Measurements from ENCODE around the gene LRRTM4. TPM values are rescaled to one million over a fixed set of nuclear protein-coding genes. Genes with fewer than 3 reads are reported as not detected.

The LRRTM4 gene
- polyA plus RNA-seq, 2 of the 4 experiments (the other 2 are of a cell fraction) = 0.03 TPM; not detected in 1

DNA sequence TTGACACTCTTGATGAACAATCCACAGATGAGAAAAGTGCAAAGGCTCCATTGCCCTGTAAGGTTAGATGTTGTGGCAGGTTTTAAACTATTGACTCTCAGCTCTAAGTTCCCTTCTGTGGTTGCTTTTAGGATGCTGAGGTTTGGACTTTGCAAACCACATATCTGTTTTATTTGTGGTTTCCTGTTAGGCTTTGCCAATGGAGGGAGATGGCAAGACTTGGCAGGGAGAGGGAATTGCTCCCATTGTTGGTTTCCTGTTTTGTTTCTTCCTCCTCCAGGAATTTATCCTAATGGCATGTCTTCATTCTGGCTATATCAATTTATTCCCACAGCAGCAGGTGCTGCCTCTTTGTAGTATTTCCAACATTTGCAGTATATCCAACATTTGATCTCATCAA, 772.3 kb downstream of the LRRTM4 start:
- no peak for FAIRE-seq

DNA sequence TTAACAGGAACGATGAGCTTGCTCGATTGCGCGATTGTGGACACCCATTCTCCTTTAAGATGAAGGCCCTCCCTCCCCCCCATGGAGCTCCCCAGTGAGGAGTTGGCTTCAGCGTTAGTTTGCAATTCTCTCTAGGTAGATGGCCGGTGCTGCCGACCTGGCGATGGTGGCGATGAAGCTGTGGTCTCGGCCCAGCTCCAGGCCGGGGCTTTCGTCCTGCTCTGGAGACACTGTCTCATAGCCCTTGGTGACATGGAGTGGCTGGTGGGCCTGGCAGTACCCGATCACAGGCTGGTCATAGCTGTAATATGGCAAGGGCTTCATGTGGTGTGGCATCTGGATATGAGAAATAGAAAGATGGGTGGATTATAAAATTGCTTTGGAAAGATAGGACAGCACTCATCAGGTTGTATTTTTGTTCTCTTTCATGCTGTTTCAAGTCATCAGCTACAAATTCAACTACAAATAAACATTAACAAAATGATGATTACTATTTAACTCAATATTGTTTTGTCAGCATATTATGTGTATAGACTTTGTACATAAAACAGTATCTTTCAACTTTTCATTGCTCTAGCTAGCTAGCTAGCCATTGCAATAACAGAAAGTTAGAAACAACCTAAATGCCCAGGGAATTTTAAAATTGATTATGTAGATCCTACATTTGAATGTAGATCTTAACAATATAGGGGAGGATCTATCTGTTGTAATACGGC, 773.4 kb downstream of the LRRTM4 start:
- no peak for DNase-seq (ENCODE audit: low read depth in 1 of 2, low spot score in 1 of 2)
- CTCF ChIA-PET = no interaction called here
- Histone ChIP-seq H3K4me1 (no peaks in the 10 kb centered on the region), H3K9me3 (no peaks in the 10 kb centered on the region; the same call in 2 of the 3 replicates), H3K27ac (no peak overlapping the region), H3K4me3 (no peak overlapping the region), H3K4me2 (no peak overlapping the region)
- no peak for ATAC-seq
- no peak for FAIRE-seq
- WGBS (ENCODE audit: missing lambda C conversion rate) = 8% methylated on average over 6 of the region's 14 CpGs
- POLR2A ChIA-PET = no interaction called here
- no peak for TF ChIP-seq CBX8 (IDR thresholded peaks at IDR 0.05)
- peak; percentile 91 for TF ChIP-seq MAFK (IDR thresholded peaks at IDR 0.05; ENCODE audit: partially characterized antibody)

More for the DNA sequence above, 772.3 kb downstream of the LRRTM4 start:
- ATAC-seq (no peak), DNase-seq (ENCODE audit: low read depth in 1 of 2, low spot score in 1 of 2) (no peak)
- no peaks in the 10 kb centered on the region; the same call in 2 of the 3 replicates for H3K9me3 ChIP-seq
- POLR2A ChIA-PET = no interaction called here
- no peak overlapping the region for H3K4me2 ChIP-seq
- no peak overlapping the region for H3K4me3 ChIP-seq
- CTCF ChIA-PET = no interaction called here
- TF ChIP-seq NR3C1 (IDR thresholded peaks at IDR 0.05) (no peak), RNF2 (IDR thresholded peaks at IDR 0.05; ENCODE audit: borderline replicate concordance, low read depth) (no peak), RAD21 (conservative IDR thresholded peaks at IDR 0.05 in 1 of 2, IDR thresholded peaks at IDR 0.05 in 1 of 2) (no peak), TFCP2L1 (CRISPR knock-in tag; IDR thresholded peaks at IDR 0.05) (no peak), PHF8 (IDR thresholded peaks at IDR 0.05; ENCODE audit: borderline replicate concordance, low read depth) (no peak)
- TF ChIP-seq, protein P1, sequence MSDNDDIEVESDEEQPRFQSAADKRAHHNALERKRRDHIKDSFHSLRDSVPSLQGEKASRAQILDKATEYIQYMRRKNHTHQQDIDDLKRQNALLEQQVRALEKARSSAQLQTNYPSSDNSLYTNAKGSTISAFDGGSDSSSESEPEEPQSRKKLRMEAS (IDR thresholded peaks at IDR 0.05) = no peak
- no peak overlapping the region for H3K27ac ChIP-seq
- H3K4me1 ChIP-seq = no peaks in the 10 kb centered on the region

DNA sequence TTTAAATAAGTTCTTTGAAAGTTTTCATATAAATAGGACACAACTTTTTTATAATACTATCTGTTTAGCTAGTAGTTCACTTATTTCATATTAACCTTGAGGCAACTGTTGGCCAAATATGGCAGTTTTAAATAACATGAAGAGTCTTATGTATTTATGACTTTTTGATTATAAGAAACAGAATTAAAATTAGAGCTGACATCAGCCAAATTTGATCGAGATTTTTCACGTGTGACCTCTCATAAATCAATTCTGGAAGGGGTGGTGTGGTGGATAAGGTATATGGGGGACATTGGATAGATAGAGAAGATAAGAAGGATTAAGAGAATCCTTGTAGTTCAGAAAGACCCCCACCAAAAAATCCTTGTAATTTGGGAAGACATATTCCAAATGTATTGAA, 776.6 kb downstream of the LRRTM4 start:
- FAIRE-seq = no peak
- Histone ChIP-seq H3K4me1 (no peaks in the 10 kb centered on the region), H3K9me3 (no peaks in the 10 kb centered on the region), H3K4me2 (no peak overlapping the region), H3K27ac (no peak overlapping the region), H3K4me3 (no peak overlapping the region)
- 0% methylated on average over 2 of the region's 2 CpGs for WGBS (ENCODE audit: missing lambda C conversion rate)
- peak; percentile 57 for TF ChIP-seq MAFK (IDR thresholded peaks at IDR 0.05; ENCODE audit: partially characterized antibody)
- no peak for TF ChIP-seq FOXS1 (CRISPR knock-in tag; IDR thresholded peaks at IDR 0.05)
- ChIA-PET POLR2A (no interaction called here), CTCF (no interaction called here)
- no peak for ATAC-seq
- no peak for DNase-seq (ENCODE audit: low read depth in 1 of 2, low spot score in 1 of 2)

DNA sequence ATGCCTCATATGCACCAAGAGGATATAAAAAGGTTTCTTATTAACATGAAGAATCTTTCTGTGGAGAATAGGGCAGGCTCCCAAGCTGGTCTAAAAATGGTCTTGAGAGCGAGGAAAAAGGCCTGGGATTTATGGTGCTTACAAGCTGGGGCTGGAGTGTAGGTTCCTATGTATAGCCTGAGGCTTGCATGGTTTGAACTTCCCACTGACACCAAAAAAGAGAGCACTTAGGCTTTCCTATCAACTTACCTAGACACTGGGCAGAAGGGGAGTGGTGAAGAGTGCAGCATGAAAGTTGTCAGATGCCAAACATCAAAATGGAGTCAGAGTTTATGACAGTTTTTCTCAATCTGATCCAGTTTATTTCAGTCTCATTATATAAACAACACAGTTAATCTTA, 784.6 kb downstream of the LRRTM4 start:
- 0% methylated on average over 1 of the region's 1 CpG for WGBS (ENCODE audit: missing lambda C conversion rate)
- no peak overlapping the region for H3K27ac ChIP-seq
- no peak overlapping the region for H3K4me2 ChIP-seq
- ATAC-seq (no peak), FAIRE-seq (no peak), DNase-seq (ENCODE audit: low read depth in 1 of 2, low spot score in 1 of 2) (no peak)
- no peaks in the 10 kb centered on the region; the same call in 2 of the 3 replicates for H3K9me3 ChIP-seq
- ChIA-PET CTCF (interaction anchor here (1.2 kb wide), 1 partner anchor 26 kb away, joined by 3 read pairs; no protein-coding TSS in a partner anchor), POLR2A (no interaction called here)
- no peaks in the 10 kb centered on the region for H3K4me1 ChIP-seq
- TF ChIP-seq POLR2A (IDR thresholded peaks at IDR 0.05; ENCODE audit: low read length) (no peak), RAD21 (conservative IDR thresholded peaks at IDR 0.05 in 1 of 2, IDR thresholded peaks at IDR 0.05 in 1 of 2) (no peak), ESRRA (IDR thresholded peaks at IDR 0.05; ENCODE audit: borderline replicate concordance, low read length) (no peak), JUN (IDR thresholded peaks at IDR 0.05) (no peak), HOXA7 (CRISPR knock-in tag; IDR thresholded peaks at IDR 0.05) (no peak)
- no peak overlapping the region for H3K4me3 ChIP-seq

DNA sequence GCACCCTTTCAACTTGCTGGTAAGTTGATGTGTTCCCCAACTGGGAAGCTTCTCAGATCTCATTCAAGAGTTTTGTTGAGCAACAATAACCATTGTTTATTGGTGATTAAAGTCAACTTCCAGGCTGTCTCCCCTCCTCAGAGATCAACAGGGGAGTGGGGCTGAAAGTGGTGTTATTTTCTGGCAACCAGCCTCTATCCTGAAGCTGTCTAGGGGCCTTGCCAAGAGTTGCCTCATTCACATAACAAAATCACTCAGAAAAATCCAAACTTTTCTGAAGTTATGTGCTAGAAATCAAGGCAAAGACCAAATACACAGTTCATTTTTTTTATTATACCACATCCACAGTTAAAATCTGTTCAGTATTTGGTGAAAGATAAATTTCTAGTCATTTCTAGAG, 788.4 kb downstream of the LRRTM4 start:
- no peak overlapping the region for H3K4me2 ChIP-seq
- H3K27ac ChIP-seq = no peak overlapping the region
- ChIA-PET POLR2A (no interaction called here), CTCF (no interaction called here)
- no peak for ATAC-seq
- FAIRE-seq = no peak
- no peaks in the 10 kb centered on the region for H3K4me1 ChIP-seq
- DNase-seq (ENCODE audit: low read depth in 1 of 2, low spot score in 1 of 2) = no peak
- no peak overlapping the region for H3K4me3 ChIP-seq
- H3K9me3 ChIP-seq = no peaks in the 10 kb centered on the region
- TF ChIP-seq HOXB5 (CRISPR knock-in tag; IDR thresholded peaks at IDR 0.05) = no peak
- TF ChIP-seq JUN (IDR thresholded peaks at IDR 0.05) = no peak
- TF ChIP-seq CBX8 (IDR thresholded peaks at IDR 0.05) = no peak
- TF ChIP-seq EP300 (IDR thresholded peaks at IDR 0.05) = no peak
- no peak for TF ChIP-seq CEBPB (IDR thresholded peaks at IDR 0.05)
- TF ChIP-seq, protein P2, sequence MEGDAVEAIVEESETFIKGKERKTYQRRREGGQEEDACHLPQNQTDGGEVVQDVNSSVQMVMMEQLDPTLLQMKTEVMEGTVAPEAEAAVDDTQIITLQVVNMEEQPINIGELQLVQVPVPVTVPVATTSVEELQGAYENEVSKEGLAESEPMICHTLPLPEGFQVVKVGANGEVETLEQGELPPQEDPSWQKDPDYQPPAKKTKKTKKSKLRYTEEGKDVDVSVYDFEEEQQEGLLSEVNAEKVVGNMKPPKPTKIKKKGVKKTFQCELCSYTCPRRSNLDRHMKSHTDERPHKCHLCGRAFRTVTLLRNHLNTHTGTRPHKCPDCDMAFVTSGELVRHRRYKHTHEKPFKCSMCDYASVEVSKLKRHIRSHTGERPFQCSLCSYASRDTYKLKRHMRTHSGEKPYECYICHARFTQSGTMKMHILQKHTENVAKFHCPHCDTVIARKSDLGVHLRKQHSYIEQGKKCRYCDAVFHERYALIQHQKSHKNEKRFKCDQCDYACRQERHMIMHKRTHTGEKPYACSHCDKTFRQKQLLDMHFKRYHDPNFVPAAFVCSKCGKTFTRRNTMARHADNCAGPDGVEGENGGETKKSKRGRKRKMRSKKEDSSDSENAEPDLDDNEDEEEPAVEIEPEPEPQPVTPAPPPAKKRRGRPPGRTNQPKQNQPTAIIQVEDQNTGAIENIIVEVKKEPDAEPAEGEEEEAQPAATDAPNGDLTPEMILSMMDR (IDR thresholded peaks at IDR 0.05) = no peak
- TF ChIP-seq, protein P1 (IDR thresholded peaks at IDR 0.05) = no peak
- TF ChIP-seq ZSCAN20 (CRISPR knock-in tag; IDR thresholded peaks at IDR 0.05) = no peak
- no peak for TF ChIP-seq EHF (CRISPR knock-in tag; IDR thresholded peaks at IDR 0.05)
- TF ChIP-seq, protein P3, sequence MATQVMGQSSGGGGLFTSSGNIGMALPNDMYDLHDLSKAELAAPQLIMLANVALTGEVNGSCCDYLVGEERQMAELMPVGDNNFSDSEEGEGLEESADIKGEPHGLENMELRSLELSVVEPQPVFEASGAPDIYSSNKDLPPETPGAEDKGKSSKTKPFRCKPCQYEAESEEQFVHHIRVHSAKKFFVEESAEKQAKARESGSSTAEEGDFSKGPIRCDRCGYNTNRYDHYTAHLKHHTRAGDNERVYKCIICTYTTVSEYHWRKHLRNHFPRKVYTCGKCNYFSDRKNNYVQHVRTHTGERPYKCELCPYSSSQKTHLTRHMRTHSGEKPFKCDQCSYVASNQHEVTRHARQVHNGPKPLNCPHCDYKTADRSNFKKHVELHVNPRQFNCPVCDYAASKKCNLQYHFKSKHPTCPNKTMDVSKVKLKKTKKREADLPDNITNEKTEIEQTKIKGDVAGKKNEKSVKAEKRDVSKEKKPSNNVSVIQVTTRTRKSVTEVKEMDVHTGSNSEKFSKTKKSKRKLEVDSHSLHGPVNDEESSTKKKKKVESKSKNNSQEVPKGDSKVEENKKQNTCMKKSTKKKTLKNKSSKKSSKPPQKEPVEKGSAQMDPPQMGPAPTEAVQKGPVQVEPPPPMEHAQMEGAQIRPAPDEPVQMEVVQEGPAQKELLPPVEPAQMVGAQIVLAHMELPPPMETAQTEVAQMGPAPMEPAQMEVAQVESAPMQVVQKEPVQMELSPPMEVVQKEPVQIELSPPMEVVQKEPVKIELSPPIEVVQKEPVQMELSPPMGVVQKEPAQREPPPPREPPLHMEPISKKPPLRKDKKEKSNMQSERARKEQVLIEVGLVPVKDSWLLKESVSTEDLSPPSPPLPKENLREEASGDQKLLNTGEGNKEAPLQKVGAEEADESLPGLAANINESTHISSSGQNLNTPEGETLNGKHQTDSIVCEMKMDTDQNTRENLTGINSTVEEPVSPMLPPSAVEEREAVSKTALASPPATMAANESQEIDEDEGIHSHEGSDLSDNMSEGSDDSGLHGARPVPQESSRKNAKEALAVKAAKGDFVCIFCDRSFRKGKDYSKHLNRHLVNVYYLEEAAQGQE (IDR thresholded peaks at IDR 0.05) = no peak
- TF ChIP-seq ZC3H11A (IDR thresholded peaks at IDR 0.05) = no peak
- no peak for TF ChIP-seq SREBF2 (IDR thresholded peaks at IDR 0.05)
- no peak for TF ChIP-seq TFCP2L1 (CRISPR knock-in tag; IDR thresholded peaks at IDR 0.05)
